Heart left ventricle (tissue), 16 donors: ENCODE data around the gene TTC8. TPM values are rescaled to one million over a fixed set of nuclear protein-coding genes. Genes with fewer than 3 reads are reported as not detected.
A peak's percentile ranks its signal among the peaks of the same experiment; 100 is the strongest.

Experiments used
- ATAC-seq, 4 donors: fragments of 200-7000 bp; cut with Tn5 transposase; one replicate each; pipeline ENCODE4 v1.9.1; 2020 to 2022; ENCODE audit warnings: moderate library complexity in 4 of 4, mild to moderate bottlenecking in 3 of 4, moderate number of reproducible peaks in 1 of 4
- DNase-seq, 5 donors: peaks; one replicate each; pipeline ENCODE4 v3.0.0-alpha.2; 2020
- H3K27ac ChIP-seq, 12 donors: fragments of 200-600 bp; sonication (generic) in 4 of 12; one replicate each; pipeline versions ENCODE4 v1.5.0 to v1.8.0; 2016 to 2022; ENCODE audit warnings: mild to moderate bottlenecking in 2 of 12
- H3K27me3 ChIP-seq, 9 donors: fragments of 200-600 bp; sonication (generic) in 2 of 9; one replicate each; pipeline versions ENCODE4 v1.5.1 to v1.8.0; 2016 to 2022; ENCODE audit warnings: mild to moderate bottlenecking in 3 of 9
- H3K36me3 ChIP-seq, 9 donors: fragments of 200-600 bp; sonication (generic) in 2 of 9; one replicate each; pipeline versions ENCODE4 v1.5.0 to v1.8.0; 2018 to 2022; ENCODE audit warnings: mild to moderate bottlenecking in 2 of 9
- H3K4me1 ChIP-seq, 12 donors: fragments of 200-600 bp; sonication (generic) in 4 of 12; one replicate each; pipeline versions ENCODE4 v1.5.0 to v1.8.0; 2016 to 2022; ENCODE audit warnings: mild to moderate bottlenecking in 3 of 12
- H3K4me3 ChIP-seq, 12 donors: fragments of 200-600 bp; sonication (generic) in 4 of 12; one replicate each; pipeline versions ENCODE4 v1.5.0 to v1.8.0; 2017 to 2022; ENCODE audit warnings: mild to moderate bottlenecking in 9 of 12, moderate library complexity in 4 of 12
- H3K9me3 ChIP-seq, 12 donors: fragments of 200-600 bp; sonication (generic) in 4 of 12; one replicate each; pipeline versions ENCODE4 v1.5.0 to v1.8.0; 2016 to 2022; ENCODE audit warnings: mild to moderate bottlenecking in 1 of 12
- CTCF ChIP-seq, 12 donors: fragments of 200-600 bp; sonication (generic) in 4 of 12; IDR thresholded peaks; one replicate each; pipeline versions ENCODE4 v1.5.0 to v1.8.0; 2018 to 2022; ENCODE audit warnings: antibody characterized with exemption in 12 of 12, mild to moderate bottlenecking in 5 of 12
- POLR2A ChIP-seq, 2 donors: fragments of 450-650 bp; IDR thresholded peaks; one replicate each; pipeline ENCODE4 v1.6.1; 2017; ENCODE audit warnings: antibody characterized with exemption in 2 of 2, mild to moderate bottlenecking in 2 of 2, moderate library complexity in 2 of 2
- WGBS, 4 donors: extraction: QIAGEN DNeasy Blood & Tissue Kit in 2 of 4; methylation state at CpG; one replicate each; pipeline versions ENCODE4 v1.1.5 to v1.1.7; 2013 to 2018; 5-methylcytosine and 5-hydroxymethylcytosine counted together
- intact Hi-C, 10 donors: fragments of 100-400 bp; cut with DNase I; formaldehyde crosslinking; loops; one replicate each; pipeline versions ENCODE4 v1.11.1 to v1.14.2; 2022
- polyA plus RNA-seq, 2 donors: library from polyadenylated mRNA; stranded (reverse); fragments of 200-250 nt; gene quantifications; one replicate each; pipeline ENCODE4 v1.2.3, GENCODE V29; 2013
- total RNA-seq, 9 donors: library from RNA; depleted of rRNA in 2 of 9; stranded (reverse); fragments of >200 nt in 2 of 9; fragmentation: NEBNext Ultra II Directional in 3 of 9; extraction: Animal tissue kit (Norgen Biotek cat#: 25700) in 3 of 9; gene quantifications; one replicate each; pipeline versions ENCODE4 v1.1.0 to v1.2.4, GENCODE V29; 2016 to 2023
- donor health status: ischemic (EF 13 %, LVEDD 7.1; RV severe dilation, severe dysfunction).
- donor health status: healthy with polysubstance abuse.
- donor health status: DM: no; HTN: yes; CAD: no.
- donor health status: DM: no; HTN: no; CAD: no.
- donor health status: ischemic (EF 25% LVEDD 6.9; RV normal size, moderate dysfunction).
- donor health status: ischemic (EF 25% LVEDD 5.7; RV mildly dilated, moderate dysfunction).
- donor health status: healthy.
- donor health status: DM: yes; HTN: yes; CAD: no.
- donor health status: ischemic (EF 35%, LVEDD 5.7; RV mildly dilated, moderate dysfunction).
- donor health status: nonischemic (EF 11% LVEDD 7.7; RV severe dilation, severe dysfunction).
- donor health status: DM: yes; HTN: yes; CAD: no.
- donor health status: PGD.
- donor health status: ischemic (EF 29% LVEDD 5.4; RV normal size, mild dysfunction).
- donor health status: nonischemic (EF 23%, LVEDD 6.1; RV moderate dilation, normal function).

The TTC8 gene
- total and polyA plus RNA-seq, 11 donors = 4.5 to 18.3 (median 11.9) TPM

- no peaks in the 10 kb centered on the region for H3K27me3 ChIP-seq
- ATAC-seq = no peak
- H3K4me3 ChIP-seq = no peak overlapping the region
- DNase-seq = no peak
- H3K4me1 ChIP-seq = peaks cover 0 to 24% (median 10%) of the 10 kb centered on the region in 12 donors
- H3K9me3 ChIP-seq = no peaks in the 10 kb centered on the region
- H3K27ac ChIP-seq = no peak overlapping the region
- TF ChIP-seq CTCF (IDR thresholded peaks at IDR 0.05) (no peak), POLR2A (IDR thresholded peaks at IDR 0.05) (no peak)
- intact Hi-C loops = no loop called here
- H3K36me3 ChIP-seq = no peaks in the 10 kb centered on the region
- 68 to 84% (median 79%) methylated on average over 4 of the region's 4 CpGs for WGBS, 4 donors
Observed at GRCh38 chr14:88829685-88830302, 5.3 kb downstream of the TTC8 start.

GRCh38 chr14:88831284-88831683 lies 6.8 kb downstream of the TTC8 start:
- Histone ChIP-seq H3K27ac (peak overlapping the region in 1 of 12 donors; percentile 2), H3K4me1 (peaks cover 0 to 25% (median 14%) of the 10 kb centered on the region in 12 donors), H3K27me3 (no peaks in the 10 kb centered on the region), H3K9me3 (no peaks in the 10 kb centered on the region), H3K36me3 (no peaks in the 10 kb centered on the region), H3K4me3 (no peak overlapping the region)
- intact Hi-C loops = no loop called here
- DNase-seq (no peak), ATAC-seq (peak in 2 of 4 donors; percentile 33 to 41)
- TF ChIP-seq POLR2A (IDR thresholded peaks at IDR 0.05) = no peak
- TF ChIP-seq CTCF (IDR thresholded peaks at IDR 0.05) = no peak

GRCh38 chr14:88834883-88835431 lies 10.5 kb downstream of the TTC8 start:
- no peaks in the 10 kb centered on the region for H3K36me3 ChIP-seq
- ATAC-seq (peak; percentile 45 to 70 (median 56)), DNase-seq (no peak)
- peaks cover 0 to 23% (median 12%) of the 10 kb centered on the region in 12 donors for H3K4me1 ChIP-seq
- intact Hi-C loops = no loop called here
- peak overlapping the region in 6 of 12 donors; percentile 12 to 57 (median 28) for H3K27ac ChIP-seq
- no peaks in the 10 kb centered on the region for H3K9me3 ChIP-seq
- no peaks in the 10 kb centered on the region for H3K27me3 ChIP-seq
- no peak overlapping the region for H3K4me3 ChIP-seq
- TF ChIP-seq POLR2A (IDR thresholded peaks at IDR 0.05) = no peak
- TF ChIP-seq CTCF (IDR thresholded peaks at IDR 0.05) = no peak

GRCh38 chr14:88835661-88836060 lies 11.2 kb downstream of the TTC8 start:
- intact Hi-C loops = no loop called here
- ATAC-seq = no peak
- peaks cover 0 to under 1% (median 0%) of the 10 kb centered on the region in 9 donors for H3K36me3 ChIP-seq

More at GRCh38 chr14:88835661-88836060, 11.2 kb downstream of the TTC8 start:
- no peaks in the 10 kb centered on the region for H3K27me3 ChIP-seq
- no peak overlapping the region for H3K4me3 ChIP-seq
- peak overlapping the region in 4 of 12 donors; percentile 18 to 57 (median 38) for H3K27ac ChIP-seq
- peaks cover 0 to 23% (median 12%) of the 10 kb centered on the region in 12 donors for H3K4me1 ChIP-seq
- TF ChIP-seq CTCF (IDR thresholded peaks at IDR 0.05) = no peak
- no peaks in the 10 kb centered on the region for H3K9me3 ChIP-seq
- DNase-seq = no peak
